IMR-90 (cell line): Measurements from ENCODE around the gene MAPK10.

Experiments
- BHLHE40 ChIP-seq: fragments of 150-350 bp; IDR thresholded peaks from 2 replicates; pipeline ENCODE4 v1.6.1; 2016; ENCODE audit warnings: mild to moderate bottlenecking, low read depth, low read length
- CEBPB ChIP-seq: IDR thresholded peaks from 2 replicates; pipeline ENCODE4 v1.6.1; 2012; ENCODE audit warnings: low read depth, low read length, improper control_type of control experiment
- CHD1 ChIP-seq: IDR thresholded peaks from 2 replicates; pipeline ENCODE4 v1.6.1; 2012; ENCODE audit warnings: low read depth, low read length, improper control_type of control experiment
- CTCF ChIP-seq: conservative IDR thresholded peaks from 2 replicates; pipeline ENCODE4 v1.5.1; 2012; ENCODE audit warnings: mild to moderate bottlenecking, low read depth, low read length, improper control_type of control experiment
- MAZ ChIP-seq: IDR thresholded peaks from 2 replicates; pipeline ENCODE4 v1.6.1; 2012; ENCODE audit warnings: low read depth, mild to moderate bottlenecking, low read length, improper control_type of control experiment, moderate library complexity, borderline replicate concordance
- POLR2A ChIP-seq: IDR thresholded peaks from 2 replicates; pipeline ENCODE4 v1.6.1; 2012; ENCODE audit warnings: mild to moderate bottlenecking, low read depth, low read length
- RAD21 ChIP-seq: IDR thresholded peaks from 2 replicates; pipeline ENCODE4 v1.6.1; 2012; ENCODE audit warnings: low read length, improper control_type of control experiment
- RCOR1 ChIP-seq: IDR thresholded peaks from 2 replicates; pipeline ENCODE4 v1.6.1; 2012; ENCODE audit warnings: mild to moderate bottlenecking, low read length, improper control_type of control experiment; ENCODE audit not compliant: insufficient replicate concordance
- USF2 ChIP-seq: fragments of 150-350 bp; IDR thresholded peaks from 2 replicates; pipeline ENCODE4 v1.6.1; 2017; ENCODE audit warnings: mild to moderate bottlenecking, antibody characterized with exemption, low read length, low read depth

- TF ChIP-seq CTCF (no peak), POLR2A (no peak), USF2 (no peak), CEBPB (no peak), RCOR1 (no peak), RAD21 (no peak), BHLHE40 (no peak), MAZ (no peak), CHD1 (no peak)
Observed at GRCh38 chr4:85946821-85947220, 413.0 kb downstream of the MAPK10 start.
